Liver (tissue), 3 donors: ENCODE data around the gene RAX.

Source experiments
- FOXA1 ChIP-seq: IDR thresholded peaks from 2 replicates; pipeline ENCODE4 v1.6.1; 2016; ENCODE audit warnings: antibody characterized with exemption
- GABPA ChIP-seq, 2 donors: IDR thresholded peaks in 1 of 2; conservative IDR thresholded peaks in 1 of 2; 2 replicates each; pipeline ENCODE4 v1.6.1; 2016; ENCODE audit warnings: antibody characterized with exemption in 2 of 2, mild to moderate bottlenecking in 1 of 2, moderate library complexity in 1 of 2
- HNF4A ChIP-seq, 2 donors: conservative IDR thresholded peaks; 2 replicates each; pipeline ENCODE4 v1.6.1; 2016; ENCODE audit warnings: antibody characterized with exemption in 2 of 2, mild to moderate bottlenecking in 2 of 2
- HNF4G ChIP-seq: IDR thresholded peaks from 2 replicates; pipeline ENCODE4 v1.6.1; 2016; ENCODE audit warnings: antibody characterized with exemption
- JUND ChIP-seq, 2 donors: IDR thresholded peaks; 2 replicates each; pipeline ENCODE4 v1.6.1; 2016; ENCODE audit warnings: antibody characterized with exemption in 2 of 2
- MAX ChIP-seq: IDR thresholded peaks from 2 replicates; pipeline ENCODE4 v1.6.1; 2016; ENCODE audit warnings: antibody characterized with exemption
- NR2F2 ChIP-seq: IDR thresholded peaks from 2 replicates; pipeline ENCODE4 v1.6.1; 2016; ENCODE audit warnings: antibody characterized with exemption
- RAD21 ChIP-seq, 2 donors: IDR thresholded peaks; 2 replicates each; pipeline ENCODE4 v1.6.1; 2016; ENCODE audit warnings: antibody characterized with exemption in 2 of 2, mild to moderate bottlenecking in 2 of 2
- SP1 ChIP-seq: IDR thresholded peaks from 2 replicates; pipeline ENCODE4 v1.6.1; 2018; ENCODE audit warnings: antibody characterized with exemption, mild to moderate bottlenecking
- YY1 ChIP-seq: IDR thresholded peaks from 2 replicates; pipeline ENCODE4 v1.6.1; 2016; ENCODE audit warnings: antibody characterized with exemption, mild to moderate bottlenecking
- TF ChIP-seq, protein P1 (sequence below): fragments of 150-350 bp; IDR thresholded peaks from 2 replicates; pipeline ENCODE4 v1.5.1; 2017; ENCODE audit warnings: improper control_type of control experiment, low read depth, low read length; ENCODE audit not compliant: missing input control
- TF ChIP-seq, protein P2 (sequence below): IDR thresholded peaks from 2 replicates; pipeline ENCODE4 v1.6.1; 2016; ENCODE audit warnings: antibody characterized with exemption
- TF ChIP-seq, protein P3 (sequence below): IDR thresholded peaks from 2 replicates; pipeline ENCODE4 v1.6.1; 2016; ENCODE audit warnings: antibody characterized with exemption, mild to moderate bottlenecking
- donor health status: healthy.
- donor health status: healthy.

DNA sequence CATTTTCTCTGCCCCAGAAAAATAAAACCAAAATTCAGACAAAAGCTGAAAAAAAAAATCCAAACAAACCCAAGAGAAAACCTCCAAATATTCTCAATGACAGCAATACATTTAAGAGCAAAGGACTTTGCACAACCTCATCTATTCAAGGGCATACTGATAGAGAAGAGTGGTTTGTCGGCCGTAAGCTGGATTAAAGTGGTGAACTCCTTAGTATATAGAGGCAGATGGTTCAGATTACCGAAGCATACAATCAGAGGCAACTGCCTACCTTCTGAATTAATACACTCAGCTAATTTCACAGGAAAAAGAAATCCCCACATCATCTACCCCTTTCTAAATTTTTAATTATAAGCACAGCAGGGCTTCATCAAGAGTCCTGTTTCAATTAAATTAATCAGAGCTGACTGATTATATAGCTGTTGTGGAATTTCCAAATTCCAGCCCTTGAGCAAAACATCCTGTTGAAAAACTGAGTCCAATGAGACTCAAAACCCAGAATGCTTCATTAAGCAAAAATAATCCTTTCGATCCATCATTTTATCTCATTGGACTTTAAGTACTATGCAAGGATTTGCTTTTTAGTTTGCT, 45.3 kb upstream of the RAX start, which contains the start of gene CPLX4:
- TF ChIP-seq, protein P1, sequence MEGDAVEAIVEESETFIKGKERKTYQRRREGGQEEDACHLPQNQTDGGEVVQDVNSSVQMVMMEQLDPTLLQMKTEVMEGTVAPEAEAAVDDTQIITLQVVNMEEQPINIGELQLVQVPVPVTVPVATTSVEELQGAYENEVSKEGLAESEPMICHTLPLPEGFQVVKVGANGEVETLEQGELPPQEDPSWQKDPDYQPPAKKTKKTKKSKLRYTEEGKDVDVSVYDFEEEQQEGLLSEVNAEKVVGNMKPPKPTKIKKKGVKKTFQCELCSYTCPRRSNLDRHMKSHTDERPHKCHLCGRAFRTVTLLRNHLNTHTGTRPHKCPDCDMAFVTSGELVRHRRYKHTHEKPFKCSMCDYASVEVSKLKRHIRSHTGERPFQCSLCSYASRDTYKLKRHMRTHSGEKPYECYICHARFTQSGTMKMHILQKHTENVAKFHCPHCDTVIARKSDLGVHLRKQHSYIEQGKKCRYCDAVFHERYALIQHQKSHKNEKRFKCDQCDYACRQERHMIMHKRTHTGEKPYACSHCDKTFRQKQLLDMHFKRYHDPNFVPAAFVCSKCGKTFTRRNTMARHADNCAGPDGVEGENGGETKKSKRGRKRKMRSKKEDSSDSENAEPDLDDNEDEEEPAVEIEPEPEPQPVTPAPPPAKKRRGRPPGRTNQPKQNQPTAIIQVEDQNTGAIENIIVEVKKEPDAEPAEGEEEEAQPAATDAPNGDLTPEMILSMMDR = no peak
- TF ChIP-seq, protein P2, sequence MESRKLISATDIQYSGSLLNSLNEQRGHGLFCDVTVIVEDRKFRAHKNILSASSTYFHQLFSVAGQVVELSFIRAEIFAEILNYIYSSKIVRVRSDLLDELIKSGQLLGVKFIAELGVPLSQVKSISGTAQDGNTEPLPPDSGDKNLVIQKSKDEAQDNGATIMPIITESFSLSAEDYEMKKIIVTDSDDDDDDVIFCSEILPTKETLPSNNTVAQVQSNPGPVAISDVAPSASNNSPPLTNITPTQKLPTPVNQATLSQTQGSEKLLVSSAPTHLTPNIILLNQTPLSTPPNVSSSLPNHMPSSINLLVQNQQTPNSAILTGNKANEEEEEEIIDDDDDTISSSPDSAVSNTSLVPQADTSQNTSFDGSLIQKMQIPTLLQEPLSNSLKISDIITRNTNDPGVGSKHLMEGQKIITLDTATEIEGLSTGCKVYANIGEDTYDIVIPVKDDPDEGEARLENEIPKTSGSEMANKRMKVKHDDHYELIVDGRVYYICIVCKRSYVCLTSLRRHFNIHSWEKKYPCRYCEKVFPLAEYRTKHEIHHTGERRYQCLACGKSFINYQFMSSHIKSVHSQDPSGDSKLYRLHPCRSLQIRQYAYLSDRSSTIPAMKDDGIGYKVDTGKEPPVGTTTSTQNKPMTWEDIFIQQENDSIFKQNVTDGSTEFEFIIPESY = no peak
- TF ChIP-seq YY1 (no peak), MAX (no peak), HNF4A (conservative IDR thresholded peaks at IDR 0.05) (no peak), RAD21 (IDR thresholded peaks at IDR 0.05) (no peak), SP1 (no peak), NR2F2 (no peak), FOXA1 (no peak), GABPA (IDR thresholded peaks at IDR 0.05 in 1 of 2, conservative IDR thresholded peaks at IDR 0.05 in 1 of 2) (no peak), JUND (IDR thresholded peaks at IDR 0.05) (no peak), HNF4G (no peak)
- TF ChIP-seq, protein P3, sequence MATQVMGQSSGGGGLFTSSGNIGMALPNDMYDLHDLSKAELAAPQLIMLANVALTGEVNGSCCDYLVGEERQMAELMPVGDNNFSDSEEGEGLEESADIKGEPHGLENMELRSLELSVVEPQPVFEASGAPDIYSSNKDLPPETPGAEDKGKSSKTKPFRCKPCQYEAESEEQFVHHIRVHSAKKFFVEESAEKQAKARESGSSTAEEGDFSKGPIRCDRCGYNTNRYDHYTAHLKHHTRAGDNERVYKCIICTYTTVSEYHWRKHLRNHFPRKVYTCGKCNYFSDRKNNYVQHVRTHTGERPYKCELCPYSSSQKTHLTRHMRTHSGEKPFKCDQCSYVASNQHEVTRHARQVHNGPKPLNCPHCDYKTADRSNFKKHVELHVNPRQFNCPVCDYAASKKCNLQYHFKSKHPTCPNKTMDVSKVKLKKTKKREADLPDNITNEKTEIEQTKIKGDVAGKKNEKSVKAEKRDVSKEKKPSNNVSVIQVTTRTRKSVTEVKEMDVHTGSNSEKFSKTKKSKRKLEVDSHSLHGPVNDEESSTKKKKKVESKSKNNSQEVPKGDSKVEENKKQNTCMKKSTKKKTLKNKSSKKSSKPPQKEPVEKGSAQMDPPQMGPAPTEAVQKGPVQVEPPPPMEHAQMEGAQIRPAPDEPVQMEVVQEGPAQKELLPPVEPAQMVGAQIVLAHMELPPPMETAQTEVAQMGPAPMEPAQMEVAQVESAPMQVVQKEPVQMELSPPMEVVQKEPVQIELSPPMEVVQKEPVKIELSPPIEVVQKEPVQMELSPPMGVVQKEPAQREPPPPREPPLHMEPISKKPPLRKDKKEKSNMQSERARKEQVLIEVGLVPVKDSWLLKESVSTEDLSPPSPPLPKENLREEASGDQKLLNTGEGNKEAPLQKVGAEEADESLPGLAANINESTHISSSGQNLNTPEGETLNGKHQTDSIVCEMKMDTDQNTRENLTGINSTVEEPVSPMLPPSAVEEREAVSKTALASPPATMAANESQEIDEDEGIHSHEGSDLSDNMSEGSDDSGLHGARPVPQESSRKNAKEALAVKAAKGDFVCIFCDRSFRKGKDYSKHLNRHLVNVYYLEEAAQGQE = no peak
